AG04449 (cell line): ENCODE results near the gene DHX35.

Experiments used
- CTCF ChIA-PET: fragments of 350-600 bp; formaldehyde crosslinking; extraction: SDS; loops from one replicate; lab custom pipeline; 2021; ENCODE audit warnings: antibody characterized with exemption; lab: Yijun Ruan, JAX
- POLR2A ChIA-PET: fragments of 400-600, 350-600 bp; formaldehyde crosslinking; extraction: SDS; loops from one replicate; lab custom pipeline; 2020; ENCODE audit warnings: antibody characterized with exemption, inconsistent platforms; lab: Yijun Ruan, JAX
- DNase-seq: peaks from one replicate; pipeline ENCODE4 v3.0.0-alpha.2; 2010; ENCODE audit warnings: low read depth, low spot score
- H3K4me3 ChIP-seq: 2 replicates; pipeline ENCODE4 v1.5.1; 2011; ENCODE audit warnings: low read depth, mild to moderate bottlenecking, control low read depth, low read length
- CTCF ChIP-seq: IDR thresholded peaks from one replicate; pipeline ENCODE4 v1.5.1; 2011; ENCODE audit warnings: mild to moderate bottlenecking, moderate library complexity, low read length, control low read depth, inconsistent platforms; ENCODE audit not compliant: insufficient read depth; ENCODE audit errors: missing control alignments

DHX35 gene

GRCh38 chr20:38973645-38974044, 11.5 kb downstream of the DHX35 start:
- CTCF ChIA-PET: interaction anchor here (1.1 to 2.2 kb wide), 5 partner anchors 10 to 75 kb away, joined by 3 to 9 read pairs (median 4); partner anchors contain the start of gene DHX35
- POLR2A ChIA-PET: no interaction called here
- TF ChIP-seq CTCF: no peak
- peak overlapping the region; percentile 12; the same call in 1 of the 2 replicates for H3K4me3 ChIP-seq
- no peak for DNase-seq

- DNase-seq: no peak
- CTCF ChIA-PET: no interaction called here
- TF ChIP-seq CTCF: no peak
- POLR2A ChIA-PET: no interaction called here
- no peak overlapping the region for H3K4me3 ChIP-seq
Measured at GRCh38 chr20:38975539-38976120, 13.5 kb downstream of the DHX35 start.

DNA sequence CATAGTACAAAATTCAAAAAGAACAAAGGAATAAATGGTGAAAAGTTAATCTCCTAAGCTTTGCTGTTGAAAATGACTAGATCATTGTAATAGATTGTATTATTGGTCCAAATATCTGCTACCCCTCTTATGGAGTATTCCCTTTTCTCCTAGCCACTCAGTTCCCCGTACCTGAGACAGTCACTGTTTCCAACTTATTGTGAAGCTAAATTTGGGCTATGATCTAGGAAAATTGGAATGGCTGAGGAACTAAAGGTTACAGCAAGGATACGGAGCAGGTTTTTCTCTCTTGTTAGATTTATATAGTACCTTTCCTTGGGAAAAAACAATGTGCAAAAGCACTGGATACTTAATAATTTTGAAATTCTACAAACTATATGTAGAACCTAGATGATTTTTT, 17.3 kb downstream of the DHX35 start:
- H3K4me3 ChIP-seq: no peak overlapping the region
- ChIA-PET CTCF (interaction anchor here (1.2 to 3.3 kb wide), 4 partner anchors 11 to 102 kb away, joined by 3 to 12 read pairs (median 3); no protein-coding TSS in a partner anchor), POLR2A (no interaction called here)
- no peak for TF ChIP-seq CTCF
- DNase-seq: no peak

- no peak for TF ChIP-seq CTCF
- no peak for DNase-seq
- ChIA-PET CTCF (interaction anchor here (1.2 to 3.3 kb wide), 4 partner anchors 12 to 101 kb away, joined by 3 to 12 read pairs (median 3); no protein-coding TSS in a partner anchor), POLR2A (no interaction called here)
- no peak overlapping the region for H3K4me3 ChIP-seq
Measured at GRCh38 chr20:38979842-38980241, 17.7 kb downstream of the DHX35 start.

DNA sequence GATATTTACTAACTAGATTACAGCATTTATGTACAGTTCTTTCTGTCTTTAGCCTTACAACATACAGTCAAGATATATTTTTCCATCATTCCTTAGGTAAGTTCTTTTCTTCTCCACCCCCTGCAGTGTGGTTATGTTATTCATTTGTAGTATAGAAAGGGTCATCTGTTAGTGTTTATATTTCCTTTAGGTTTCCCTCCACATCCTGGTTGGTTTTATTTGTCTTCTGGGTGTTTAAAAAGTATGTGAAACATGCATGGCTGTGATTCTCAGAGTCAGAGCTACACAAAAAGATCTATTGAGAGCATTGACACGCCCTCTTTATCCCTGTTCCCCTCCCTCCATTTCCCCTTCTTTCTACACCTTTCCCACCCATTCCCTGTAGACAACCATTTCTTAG, 20.1 kb downstream of the DHX35 start:
- H3K4me3 ChIP-seq: no peak overlapping the region
- CTCF ChIA-PET: interaction anchor here (0.9 kb wide), 1 partner anchor 19 kb away, joined by 3 read pairs; no protein-coding TSS in a partner anchor
- POLR2A ChIA-PET: no interaction called here
- no peak for DNase-seq
- TF ChIP-seq CTCF: no peak

- POLR2A ChIA-PET: no interaction called here
Measured at GRCh38 chr20:38985060-38985459, 22.9 kb downstream of the DHX35 start.

More at GRCh38 chr20:38985060-38985459, 22.9 kb downstream of the DHX35 start:
- no peak overlapping the region for H3K4me3 ChIP-seq
- CTCF ChIA-PET: interaction anchor here (1.2 to 1.8 kb wide), 3 partner anchors 22 to 63 kb away, joined by 3 to 6 read pairs (median 4); partner anchors contain the start of gene FAM83D
- no peak for DNase-seq
- no peak for TF ChIP-seq CTCF
